Esophagus muscularis mucosa (tissue), 4 donors: ENCODE measurements around the gene RGS19. TPM values are rescaled to one million over a fixed set of nuclear protein-coding genes. Genes with fewer than 3 reads are reported as not detected.

Source experiments
- DNase-seq: peaks from one replicate; pipeline ENCODE4 v3.0.0-alpha.2; 2017; ENCODE audit errors: extremely low spot score
- H3K27ac ChIP-seq, 4 donors: fragments of 200-600 bp; sonication (generic); replicated peaks in 1 of 4; 1 replicate in 3 of 4; 2 replicates in 1 of 4; pipeline ENCODE4 v1.5.1; 2016 to 2019; ENCODE audit warnings: mild to moderate bottlenecking in 1 of 4
- H3K27me3 ChIP-seq, 4 donors: fragments of 200-600 bp; sonication (generic); one replicate each; pipeline versions ENCODE4 v1.5.1 to v1.6.0; 2016 to 2019
- H3K36me3 ChIP-seq, 4 donors: fragments of 200-600 bp; sonication (generic); one replicate each; pipeline ENCODE4 v1.5.1; 2016 to 2019
- H3K4me1 ChIP-seq, 4 donors: fragments of 200-600 bp; sonication (generic); one replicate each; pipeline ENCODE4 v1.5.1; 2016 to 2019
- H3K4me3 ChIP-seq, 4 donors: fragments of 200-600 bp; sonication (generic); 1 replicate in 2 of 4; 2 replicates in 2 of 4; pipeline ENCODE4 v1.5.1; 2016 to 2019; ENCODE audit warnings: mild to moderate bottlenecking in 4 of 4, moderate library complexity in 1 of 4
- H3K9me3 ChIP-seq, 4 donors: fragments of 200-600 bp; sonication (generic); 1 replicate in 3 of 4; 2 replicates in 1 of 4; pipeline ENCODE4 v1.5.1; 2016 to 2019
- CTCF ChIP-seq, 3 experiments: fragments of 200-600 bp in 2 of 3; fragments of 450-650 bp in 1 of 3; sonication (generic) in 2 of 3; IDR thresholded peaks; one replicate each; pipeline ENCODE4 v1.5.1; 2017 to 2019; ENCODE audit warnings: antibody characterized with exemption in 3 of 3, mild to moderate bottlenecking in 2 of 3, moderate library complexity in 1 of 3
- EP300 ChIP-seq: sonication (generic); formaldehyde crosslinking; IDR thresholded peaks from one replicate; pipeline ENCODE4 v1.6.1; 2017; ENCODE audit warnings: antibody characterized with exemption
- POLR2A ChIP-seq: fragments of 450-650 bp; IDR thresholded peaks from one replicate; pipeline ENCODE4 v1.6.1; 2017; ENCODE audit warnings: antibody characterized with exemption, moderate library complexity, mild to moderate bottlenecking, low read depth
- POLR2AphosphoS5 ChIP-seq, 2 donors: sonication (generic); formaldehyde crosslinking; IDR thresholded peaks; one replicate each; pipeline ENCODE4 v1.6.1; 2017; ENCODE audit warnings: antibody characterized with exemption in 2 of 2
- WGBS: methylation state at CpG from one replicate; pipeline ENCODE4 v1.1.5; 2018; 5-methylcytosine and 5-hydroxymethylcytosine counted together
- intact Hi-C: fragments of 100-400 bp; cut with DNase I; formaldehyde crosslinking; loops from one replicate; pipeline ENCODE4 v1.15.1; 2023
- total RNA-seq, 4 donors: library from RNA; depleted of rRNA; stranded (reverse); fragments of >200 nt; gene quantifications; one replicate each; pipeline versions ENCODE4 v1.1.0 to v1.2.1, GENCODE V29; 2016

The RGS19 gene
- total RNA-seq, 4 donors from 2014 or later, result 11.4 to 17.7 (median 12.7) TPM

GRCh38 chr20:64083804-64084684, 4.7 kb upstream of the RGS19 start, which contains the start of gene LKAAEAR1:
Gene LKAAEAR1 (minus strand): TSS chr20:64084398. CDS start chr20:64084219, 179 bp downstream.
- intact Hi-C loops, result loop anchor here (5.0 kb wide), 1 partner anchor 38 kb away; no protein-coding TSS in a partner anchor
- H3K27me3 ChIP-seq, result peaks cover 0 to 62% (median 16%) of the 10 kb centered on the region in 4 donors
- no peak within 1 kb of the TSS for H3K27ac ChIP-seq
- H3K4me3 ChIP-seq, result peak within 1 kb of the TSS; percentile 58 to 74 (median 58)
- no peak for TF ChIP-seq EP300
- no peak for TF ChIP-seq CTCF (IDR thresholded peaks at IDR 0.05)
- TF ChIP-seq POLR2A, result no peak
- no peak for TF ChIP-seq POLR2AphosphoS5 (IDR thresholded peaks at IDR 0.05)
- H3K36me3 ChIP-seq, result no peaks in the 10 kb centered on the region
- H3K4me1 ChIP-seq, result peaks cover 21 to 40% (median 36%) of the 10 kb centered on the region in 4 donors
- H3K9me3 ChIP-seq, result no peaks in the 10 kb centered on the region
- no peak for DNase-seq
- WGBS, result 3% methylated on average over 12 of the region's 86 CpGs

- WGBS, result 0% methylated on average over 15 of the region's 52 CpGs
- no peaks in the 10 kb centered on the region for H3K36me3 ChIP-seq
Measured at GRCh38 chr20:64083378-64083803, 4.1 kb upstream of the RGS19 start.

GRCh38 chr20:64082820-64083377, 3.6 kb upstream of the RGS19 start:
- intact Hi-C loops, result loop anchor here (5.0 kb wide), 1 partner anchor 39 kb away; no protein-coding TSS in a partner anchor
- H3K27ac ChIP-seq, result no peak overlapping the region
- TF ChIP-seq CTCF (IDR thresholded peaks at IDR 0.05), result no peak
- no peak for TF ChIP-seq POLR2AphosphoS5 (IDR thresholded peaks at IDR 0.05)
- TF ChIP-seq POLR2A, result no peak
- no peak for TF ChIP-seq EP300
- no peak for DNase-seq
- H3K9me3 ChIP-seq, result no peaks in the 10 kb centered on the region
- H3K4me3 ChIP-seq, result peak overlapping the region; percentile 58 to 74 (median 58)
- H3K4me1 ChIP-seq, result peaks cover 32 to 52% (median 48%) of the 10 kb centered on the region in 4 donors
- H3K27me3 ChIP-seq, result peaks cover 0 to 50% (median 16%) of the 10 kb centered on the region in 4 donors
- WGBS, result 26% methylated on average over 11 of the region's 13 CpGs
- H3K36me3 ChIP-seq, result no peaks in the 10 kb centered on the region

More at GRCh38 chr20:64083378-64083803, 4.1 kb upstream of the RGS19 start:
- peak overlapping the region; percentile 58 to 74 (median 58) for H3K4me3 ChIP-seq
- no peak overlapping the region for H3K27ac ChIP-seq
- H3K27me3 ChIP-seq, result peaks cover 0 to 55% (median 16%) of the 10 kb centered on the region in 4 donors
- H3K9me3 ChIP-seq, result no peaks in the 10 kb centered on the region
- intact Hi-C loops, result loop anchor here (5.0 kb wide), 1 partner anchor 39 kb away; no protein-coding TSS in a partner anchor
- peaks cover 27 to 47% (median 43%) of the 10 kb centered on the region in 4 donors for H3K4me1 ChIP-seq
- TF ChIP-seq POLR2A, result no peak
- TF ChIP-seq CTCF (IDR thresholded peaks at IDR 0.05), result peak; percentile 60 to 63 (median 62)
- DNase-seq, result no peak

GRCh38 chr20:64082126-64082731, 2.9 kb upstream of the RGS19 start:
- TF ChIP-seq POLR2AphosphoS5 (IDR thresholded peaks at IDR 0.05) (no peak), EP300 (no peak), CTCF (IDR thresholded peaks at IDR 0.05) (no peak), POLR2A (no peak)
- H3K4me1 ChIP-seq, result peaks cover 36 to 54% (median 49%) of the 10 kb centered on the region in 4 donors
- intact Hi-C loops, result loop anchor here (5.0 kb wide), 1 partner anchor 40 kb away; no protein-coding TSS in a partner anchor
- H3K36me3 ChIP-seq, result no peaks in the 10 kb centered on the region
- H3K27ac ChIP-seq, result no peak overlapping the region
- WGBS, result 20% methylated on average over 8 of the region's 13 CpGs
- no peak for DNase-seq
- H3K27me3 ChIP-seq, result peaks cover 0 to 47% (median 16%) of the 10 kb centered on the region in 4 donors
- no peak overlapping the region for H3K4me3 ChIP-seq
- H3K9me3 ChIP-seq, result no peaks in the 10 kb centered on the region
